ENCODE measurements around the gene LYZL6. TPM values are rescaled to one million over a fixed set of nuclear protein-coding genes. Genes with fewer than 3 reads are reported as not detected.

LYZL6 gene
- total and polyA plus RNA-seq, 2 of the 8 experiments (the other 6 are each of a cell fraction or from before 2014, with no cell fraction given), result not detected

- Histone ChIP-seq H3K4me3 (ENCODE audit: extremely low read depth in 1 of 4, insufficient read depth in 2 of 4, low read depth in 3 of 4, low read length in 4 of 4) (no peak overlapping the region), H3K23ac (ENCODE audit: insufficient read length) (no peak overlapping the region), H3K18ac (ENCODE audit: extremely low read depth, low read length) (no peak overlapping the region), H4K20me1 (replicated peaks in 1 of 2; ENCODE audit: control insufficient read depth in 1 of 2, insufficient read depth in 2 of 2, low read length in 2 of 2) (peaks cover 0 to 2% of the 10 kb centered on the region in 2 experiments), H3K14ac (ENCODE audit: insufficient read length) (no peak overlapping the region), H3K9me3 (ENCODE audit: insufficient read depth in 2 of 2, low read depth in 1 of 2, low read length in 1 of 2) (no peaks in the 10 kb centered on the region), H2BK15ac (ENCODE audit: low read length) (no peak overlapping the region), H2BK12ac (ENCODE audit: low read depth, low read length) (no peak overlapping the region), H4K91ac (replicated peaks; ENCODE audit: insufficient read length, low read length) (no peak overlapping the region), H2BK20ac (ENCODE audit: low read length) (0 out of 2 replicates have a peak overlapping the region, but pooled peaks have one; percentile 61), H3K56ac (replicated peaks; ENCODE audit: insufficient read length, low read depth, low read length) (no peak overlapping the region), H3K79me2 (ENCODE audit: control insufficient read depth in 1 of 2, insufficient read depth in 2 of 2, low read length in 2 of 2) (no peaks in the 10 kb centered on the region), H2BK5ac (ENCODE audit: low read depth, low read length) (no peak overlapping the region), H3K27ac (ENCODE audit: low read depth, low read length) (no peak overlapping the region), H4K8ac (ENCODE audit: extremely low read depth, insufficient read depth, low read length) (0 out of 2 replicates have a peak overlapping the region, but pooled peaks have one; percentile 15), H3K36me3 (ENCODE audit: control insufficient read depth in 2 of 4, insufficient read depth in 4 of 4, low read length in 3 of 4) (no peaks in the 10 kb centered on the region), H3K9ac (replicated peaks in 1 of 4; ENCODE audit: extremely low read depth in 1 of 4, low read depth in 3 of 4, low read length in 3 of 4) (no peak overlapping the region), H3K23me2 (ENCODE audit: low read depth, low read length) (no peaks in the 10 kb centered on the region; the same call in 1 of the 2 replicates), H3K4ac (replicated peaks; ENCODE audit: insufficient read length, low read depth, low read length) (no peak overlapping the region), H3K27me3 (replicated peaks in 1 of 4; ENCODE audit: control insufficient read depth in 3 of 4, extremely low read depth in 1 of 4, insufficient read depth in 3 of 4, low read length in 3 of 4) (no peaks in the 10 kb centered on the region), H4K5ac (ENCODE audit: insufficient read length, low read depth, low read length) (no peak overlapping the region), H2AFZ (ENCODE audit: low read length) (no peak overlapping the region), H3K4me1 (replicated peaks in 1 of 4; ENCODE audit: control insufficient read depth in 3 of 4, insufficient read depth in 4 of 4, low read length in 3 of 4) (peaks cover 0 to 3% (median 1%) of the 10 kb centered on the region in 4 experiments; a peak in 5 of 7 replicates), H3K4me2 (ENCODE audit: insufficient read depth in 1 of 2, low read depth in 2 of 2, low read length in 2 of 2) (no peak overlapping the region), H2BK120ac (replicated peaks; ENCODE audit: low read depth, low read length) (no peak overlapping the region), H3K79me1 (ENCODE audit: low read depth, low read length) (no peaks in the 10 kb centered on the region), H2AK5ac (ENCODE audit: low read depth, low read length) (no peak overlapping the region)
- no peak for DNase-seq (ENCODE audit: low read depth in 1 of 2, low spot score in 2 of 2)
- CTCF ChIA-PET (ENCODE audit: partially characterized antibody), result no interaction called here
- 86% methylated on average over 14 of the region's 14 CpGs; no CpG with 5 or more reads in 1 of the 2 experiments for WGBS, 2 experiments (ENCODE audit: extremely low coverage in 1 of 2, insufficient coverage in 1 of 2, insufficient read length in 1 of 2, insufficient replicate concordance in 2 of 2, low coverage in 1 of 2, low lambda C conversion rate in 2 of 2, missing lambda C conversion rate in 1 of 2)
- TF ChIP-seq EZH2 (IDR thresholded peaks at IDR 0.05; ENCODE audit: low read depth, low read length, severe bottlenecking), result no peak
- POLR2A ChIA-PET (ENCODE audit: partially characterized antibody), result no interaction called here
- no peak for FAIRE-seq
Observed at GRCh38 chr17:35895636-35896587, 47.6 kb downstream of the LYZL6 start.
